ENCODE results near the gene RBM20. TPM values are rescaled to one million over a fixed set of nuclear protein-coding genes. Genes with fewer than 3 reads are reported as not detected.
A peak's percentile ranks its signal among the peaks of the same experiment; 100 is the strongest.

Gene RBM20
- total RNA-seq, 1 donor, result 0.09 TPM

GRCh38 chr10:110747609-110748464 is 103.7 kb downstream of the RBM20 start:
- no peak for TF ChIP-seq CTCF (IDR thresholded peaks at IDR 0.05; ENCODE audit: insufficient read depth, low read length)
- DNase-seq (ENCODE audit: low read depth), result peak; percentile 69

GRCh38 chr10:110748970-110749369 is 104.8 kb downstream of the RBM20 start:
- no peak for DNase-seq (ENCODE audit: low read depth)
- H3K4me3 ChIP-seq (ENCODE audit: low read depth, low read length), result no peak overlapping the region
- no peak for TF ChIP-seq CTCF (IDR thresholded peaks at IDR 0.05; ENCODE audit: insufficient read depth, low read length)

More at GRCh38 chr10:110747609-110748464, 103.7 kb downstream of the RBM20 start:
- H3K4me3 ChIP-seq (ENCODE audit: low read depth, low read length), result no peak overlapping the region

- no peak overlapping the region for H3K4me3 ChIP-seq (ENCODE audit: low read depth, low read length)
- DNase-seq (ENCODE audit: low read depth), result no peak
- TF ChIP-seq CTCF (IDR thresholded peaks at IDR 0.05; ENCODE audit: insufficient read depth, low read length), result no peak
These were observed 106.8 kb downstream of the RBM20 start for GRCh38 chr10:110750931-110751330.

- no peak overlapping the region for H3K4me3 ChIP-seq (ENCODE audit: low read depth, low read length)
- no peak for DNase-seq (ENCODE audit: low read depth)
- TF ChIP-seq CTCF (IDR thresholded peaks at IDR 0.05; ENCODE audit: insufficient read depth, low read length), result no peak
These were observed 107.7 kb downstream of the RBM20 start for GRCh38 chr10:110751850-110752249.

GRCh38 chr10:110753462-110753861 is 109.3 kb downstream of the RBM20 start:
- DNase-seq (ENCODE audit: low read depth), result no peak
- no peak overlapping the region for H3K4me3 ChIP-seq (ENCODE audit: low read depth, low read length)
- TF ChIP-seq CTCF (IDR thresholded peaks at IDR 0.05; ENCODE audit: insufficient read depth, low read length), result no peak

- H3K4me3 ChIP-seq (ENCODE audit: low read depth, low read length), result no peak overlapping the region
- no peak for TF ChIP-seq CTCF (IDR thresholded peaks at IDR 0.05; ENCODE audit: insufficient read depth, low read length)
- DNase-seq (ENCODE audit: low read depth), result no peak
These were observed 110.4 kb downstream of the RBM20 start for GRCh38 chr10:110754375-110755105.
